ENCODE measurements around the gene GET3.

GRCh38 chr19:12723381-12723640, 14.0 kb upstream of the GET3 start:
- no peak for TF ChIP-seq CTCF (IDR thresholded peaks at IDR 0.05)
- TF ChIP-seq POLR2A (IDR thresholded peaks at IDR 0.05) = no peak
